NCI-H2196 treated with DMSO at 0.1 percent for 48 hours (cell line): Measurements from ENCODE around the gene ERICH4.

Experiments
- DNase-seq: peaks from one replicate; lab custom pipeline; 2025; ENCODE audit not compliant: unreplicated experiment; lab: John Stamatoyannopoulos, UW

The ERICH4 gene

DNA sequence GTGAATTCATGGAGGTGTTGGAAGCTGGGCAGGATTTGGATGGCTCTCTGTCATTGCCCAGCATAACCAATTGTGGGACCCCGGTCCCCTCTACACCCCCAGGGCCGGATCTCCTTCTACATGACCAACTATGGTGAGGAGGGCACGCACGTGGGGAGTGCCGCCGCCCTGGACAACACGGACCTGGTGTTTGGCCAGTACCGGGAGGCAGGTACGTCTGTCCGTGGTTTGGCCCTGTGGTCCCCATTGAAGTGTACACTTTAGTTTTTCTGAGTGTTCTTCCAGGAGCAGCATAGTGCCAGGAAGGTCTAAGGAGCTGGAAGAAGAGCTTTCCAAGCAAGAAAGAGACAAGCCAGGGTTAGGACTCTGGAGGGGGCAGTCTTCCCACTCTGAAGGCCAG lies 29.0 kb upstream of the ERICH4 start:
- DNase-seq = no peak

GRCh38 chr19:41414461-41414860 lies 28.5 kb upstream of the ERICH4 start:
- DNase-seq = no peak

DNA sequence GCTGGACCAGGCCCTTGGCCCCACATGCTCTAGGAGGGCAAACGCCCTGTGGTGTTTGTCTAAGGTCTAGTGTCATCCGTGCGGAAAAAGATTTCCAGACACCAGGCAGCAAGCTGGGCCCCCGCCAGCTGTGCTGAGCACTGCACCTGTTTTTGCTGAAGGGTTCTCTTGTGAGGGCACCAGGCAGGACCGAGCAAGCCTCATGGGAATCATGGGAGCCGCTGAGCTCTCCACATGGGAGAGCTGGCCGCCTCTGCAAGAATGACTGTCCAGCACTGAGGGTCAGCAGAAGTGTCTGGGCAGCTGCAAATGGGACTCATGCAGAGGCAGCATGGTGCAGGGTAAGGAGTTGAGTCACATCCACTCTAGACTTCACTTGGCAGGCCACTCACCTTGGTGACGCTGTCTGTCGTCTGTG lies 27.8 kb upstream of the ERICH4 start:
- peak; percentile 86 for DNase-seq

DNA sequence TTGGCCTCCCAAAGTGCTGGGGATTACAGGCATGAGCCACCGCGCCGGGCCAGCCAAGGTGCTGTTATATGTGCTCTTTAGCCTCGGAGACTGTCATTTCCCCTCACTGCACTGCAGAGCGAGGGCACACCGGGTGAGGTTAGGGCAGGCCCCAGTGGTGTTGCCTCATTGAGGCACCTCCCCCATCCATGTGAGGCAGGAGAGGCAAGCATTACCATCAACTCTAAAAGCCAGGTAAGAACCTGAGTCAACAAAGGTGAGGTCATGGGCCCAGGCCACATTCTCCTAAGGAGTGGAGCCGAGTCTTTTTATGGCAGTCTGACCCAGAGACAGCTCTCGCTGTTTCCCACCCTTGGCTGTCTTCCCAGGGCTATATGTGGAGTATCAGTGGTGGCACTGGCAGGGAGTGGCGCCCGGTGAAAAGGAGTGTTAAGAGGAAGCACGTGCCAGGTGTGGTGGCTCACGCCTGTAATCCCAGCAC lies 26.7 kb upstream of the ERICH4 start:
- DNase-seq = peak; percentile 81

DNA sequence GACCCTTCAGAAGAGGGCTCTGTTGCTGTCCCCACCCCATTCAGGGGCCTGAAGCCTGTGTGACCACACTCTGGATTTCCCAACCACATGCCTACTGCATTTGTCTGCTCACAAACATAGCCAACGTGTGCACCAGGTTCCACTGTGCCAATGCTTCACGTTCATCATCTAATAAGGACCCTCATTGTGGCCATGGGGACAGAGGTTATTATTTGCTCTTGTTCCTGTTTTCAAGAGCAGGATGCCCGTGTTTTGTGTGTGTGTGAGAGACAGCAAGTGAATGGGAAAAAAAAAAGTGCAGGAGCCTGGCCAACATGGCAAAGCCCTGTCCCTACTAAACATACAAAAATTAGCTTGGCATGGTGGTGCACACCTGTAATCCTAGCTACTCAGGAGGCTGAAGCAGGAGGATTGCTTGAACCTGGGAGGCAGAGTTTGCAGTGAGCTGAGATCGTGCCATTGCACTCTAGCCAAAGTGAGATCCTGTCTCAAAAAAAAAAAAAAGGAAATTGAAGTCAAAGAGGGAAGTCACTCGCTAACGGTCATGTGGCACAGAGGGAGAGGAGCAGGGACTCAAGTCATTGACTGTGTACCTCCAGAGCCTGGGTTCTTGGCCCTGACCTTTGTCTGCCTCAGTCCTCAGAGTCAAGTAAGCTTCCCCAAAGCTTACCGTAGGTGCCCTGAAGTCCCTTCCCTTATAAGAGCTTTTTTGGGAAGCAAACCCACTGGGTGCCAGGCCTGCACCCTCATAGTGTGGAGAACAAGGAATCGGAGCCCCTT lies 22.7 kb upstream of the ERICH4 start:
- DNase-seq = no peak

DNA sequence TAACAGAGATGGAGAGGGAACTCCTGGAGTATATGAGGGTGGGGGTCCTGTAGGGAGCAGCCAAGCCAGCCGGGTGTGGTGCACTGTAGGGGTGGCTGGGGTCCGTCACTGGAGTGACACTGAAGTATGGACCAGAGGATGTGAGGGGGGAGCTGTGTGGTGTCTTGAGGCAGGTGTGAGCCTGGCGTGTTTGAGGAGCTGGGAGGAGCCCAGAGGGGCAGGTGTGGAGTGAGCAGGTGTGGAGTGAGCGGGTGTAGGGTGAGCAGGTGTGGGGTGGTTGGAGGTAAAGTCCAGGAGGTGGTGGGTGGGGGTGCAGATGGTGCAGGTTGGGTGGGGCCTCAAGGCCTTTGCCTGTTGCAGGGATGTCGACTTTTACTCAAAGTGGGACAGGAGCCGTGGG lies 21.6 kb upstream of the ERICH4 start:
- DNase-seq = peak; percentile 46

- no peak for DNase-seq
These were observed 21.0 kb upstream of the ERICH4 start for GRCh38 chr19:41421973-41422372.

DNA sequence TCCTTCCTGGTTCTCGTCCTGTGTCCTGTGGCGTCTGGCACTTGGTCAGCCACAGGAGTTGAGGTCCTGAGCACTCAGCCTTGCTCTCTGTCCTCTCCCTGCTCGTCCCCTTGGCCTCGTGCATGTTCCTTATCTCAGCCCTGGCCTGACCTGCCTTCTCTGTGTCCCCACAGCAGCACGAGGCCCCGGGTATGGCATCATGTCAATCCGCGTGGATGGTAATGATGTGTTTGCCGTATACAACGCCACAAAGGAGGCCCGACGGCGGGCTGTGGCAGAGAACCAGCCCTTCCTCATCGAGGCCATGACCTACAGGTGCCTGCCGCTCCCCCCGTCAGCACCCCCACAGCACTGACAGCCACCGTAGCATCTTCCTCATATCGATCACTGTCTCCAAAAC lies 20.5 kb upstream of the ERICH4 start:
- DNase-seq = no peak

- no peak for DNase-seq
These were observed 20.0 kb upstream of the ERICH4 start for GRCh38 chr19:41422955-41423354.

DNA sequence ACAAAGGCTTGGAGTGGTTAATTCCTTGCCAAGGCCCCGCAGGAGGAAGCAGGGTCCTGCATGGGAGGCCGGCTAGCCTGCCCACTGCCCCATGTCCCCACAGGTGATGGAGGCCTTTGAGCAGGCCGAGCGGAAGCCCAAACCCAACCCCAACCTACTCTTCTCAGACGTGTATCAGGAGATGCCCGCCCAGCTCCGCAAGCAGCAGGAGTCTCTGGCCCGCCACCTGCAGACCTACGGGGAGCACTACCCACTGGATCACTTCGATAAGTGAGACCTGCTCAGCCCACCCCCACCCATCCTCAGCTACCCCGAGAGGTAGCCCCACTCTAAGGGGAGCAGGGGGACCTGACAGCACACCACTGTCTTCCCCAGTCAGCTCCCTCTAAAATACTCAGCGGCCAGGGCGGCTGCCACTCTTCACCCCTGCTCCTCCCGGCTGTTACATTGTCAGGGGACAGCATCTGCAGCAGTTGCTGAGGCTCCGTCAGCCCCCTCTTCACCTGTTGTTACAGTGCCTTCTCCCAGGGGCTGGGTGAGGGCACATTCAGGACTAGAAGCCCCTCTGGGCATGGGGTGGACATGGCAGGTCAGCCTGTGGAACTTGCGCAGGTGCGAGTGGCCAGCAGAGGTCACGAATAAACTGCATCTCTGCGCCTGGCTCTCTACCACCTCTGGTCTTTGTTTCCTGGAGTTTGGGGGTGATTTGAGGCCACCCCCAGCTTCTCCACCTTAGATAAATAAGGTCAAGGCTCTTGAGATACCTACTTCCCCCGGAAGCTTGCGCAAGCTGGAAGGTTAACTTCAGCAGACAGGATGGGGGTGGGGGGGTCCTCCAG lies 18.4 kb upstream of the ERICH4 start:
- DNase-seq = no peak

- no peak for DNase-seq
These were observed 17.5 kb upstream of the ERICH4 start for GRCh38 chr19:41425174-41426115.

DNA sequence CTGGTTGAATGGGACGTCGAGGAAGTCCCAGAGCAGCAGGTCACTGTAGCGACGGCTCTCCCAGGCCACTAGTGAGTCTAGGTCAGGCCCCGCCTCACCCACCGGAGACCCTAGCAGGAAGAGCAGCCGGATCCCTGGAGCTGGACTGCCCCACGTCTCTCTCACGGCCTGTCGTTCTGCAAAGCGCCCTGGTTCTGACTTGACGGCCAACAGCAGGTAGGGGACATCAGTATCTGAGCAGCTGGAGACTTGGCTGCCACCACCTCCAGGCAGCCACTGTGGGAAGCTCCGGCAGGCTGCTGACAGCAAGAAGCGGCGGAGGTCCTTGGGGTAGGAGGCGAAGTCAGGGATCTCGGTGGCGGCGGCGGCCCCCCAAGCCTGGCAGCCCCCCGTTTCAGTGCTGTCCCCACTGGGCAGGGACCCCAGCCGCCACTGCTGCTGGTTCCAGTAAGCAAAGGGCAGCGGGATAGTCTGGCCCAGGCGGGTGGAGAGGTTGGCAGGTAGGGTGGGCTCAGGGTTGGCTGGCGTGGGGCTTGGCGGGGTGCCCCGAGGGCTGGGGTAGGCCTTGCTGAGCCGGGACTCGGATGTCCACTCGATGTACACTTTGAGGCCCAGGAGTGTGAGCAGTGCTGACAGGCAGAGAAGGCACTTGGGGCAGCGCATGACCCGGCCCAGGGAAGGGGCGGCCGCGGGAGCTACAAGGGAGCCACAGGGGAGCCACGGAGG lies 16.7 kb upstream of the ERICH4 start:
- no peak for DNase-seq

DNA sequence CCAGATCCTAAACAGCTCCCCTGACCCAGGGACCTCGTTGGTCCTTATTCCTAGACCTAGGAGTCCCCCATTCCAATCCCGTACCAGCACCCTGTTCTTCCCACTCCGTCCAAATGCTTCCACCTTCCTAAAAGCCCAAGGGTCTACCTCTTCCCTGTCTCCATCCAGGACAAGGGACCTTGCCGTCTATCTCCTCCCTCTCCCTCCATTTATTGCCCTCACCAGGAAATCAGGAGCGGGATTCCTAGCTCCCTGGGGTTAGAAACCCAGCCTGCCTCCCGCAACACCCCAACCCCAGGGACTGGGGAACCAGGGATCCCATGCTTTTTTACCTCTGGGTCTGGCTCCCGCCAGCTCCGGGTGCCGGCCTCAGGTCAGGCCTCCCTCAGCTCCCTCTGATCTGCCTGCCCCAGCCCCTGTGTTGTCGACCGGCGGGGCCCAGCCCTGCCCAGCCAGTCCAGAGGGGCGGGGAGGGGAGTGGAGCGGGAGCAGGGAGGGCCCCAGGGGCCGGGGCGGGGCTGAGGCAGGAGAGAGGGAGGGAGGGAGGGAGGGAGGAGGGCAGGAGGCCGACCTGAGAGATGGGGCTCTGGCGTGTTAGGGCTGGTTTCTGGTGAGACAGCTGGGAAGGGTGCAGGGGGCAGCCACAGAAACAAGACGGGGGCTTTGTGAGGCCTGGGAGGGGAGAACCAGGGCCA lies 15.9 kb upstream of the ERICH4 start, which contains the start of gene B3GNT8:
TSS of gene B3GNT8 (minus strand) at position 423 of the 695 bp plus-strand sequence. CDS start 596 bp downstream, outside the sequence.
- DNase-seq = peak; percentile 75

GRCh38 chr19:41427647-41428480 lies 15.1 kb upstream of the ERICH4 start:
- DNase-seq = peak; percentile 40

DNA sequence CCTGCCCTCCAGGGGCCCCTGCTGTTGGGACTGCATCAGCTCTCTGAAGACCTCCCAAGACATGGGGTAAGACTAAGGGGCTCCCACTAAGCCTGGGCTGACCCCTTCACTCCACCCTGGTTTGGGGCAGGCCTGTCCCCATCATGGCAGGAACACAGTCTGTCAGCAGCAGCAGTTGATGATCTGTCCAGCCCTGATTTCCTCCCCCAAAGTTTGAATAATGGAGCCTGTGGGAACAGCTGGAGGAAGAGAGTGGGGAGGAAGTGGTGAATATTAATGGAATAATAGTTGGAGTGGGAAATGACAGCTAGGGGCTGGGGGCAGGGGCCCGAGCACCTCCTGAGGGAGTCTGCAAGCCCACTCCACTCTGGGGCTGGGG lies 14.5 kb upstream of the ERICH4 start:
- DNase-seq = no peak

GRCh38 chr19:41430922-41431321 lies 12.0 kb upstream of the ERICH4 start:
- no peak for DNase-seq

DNA sequence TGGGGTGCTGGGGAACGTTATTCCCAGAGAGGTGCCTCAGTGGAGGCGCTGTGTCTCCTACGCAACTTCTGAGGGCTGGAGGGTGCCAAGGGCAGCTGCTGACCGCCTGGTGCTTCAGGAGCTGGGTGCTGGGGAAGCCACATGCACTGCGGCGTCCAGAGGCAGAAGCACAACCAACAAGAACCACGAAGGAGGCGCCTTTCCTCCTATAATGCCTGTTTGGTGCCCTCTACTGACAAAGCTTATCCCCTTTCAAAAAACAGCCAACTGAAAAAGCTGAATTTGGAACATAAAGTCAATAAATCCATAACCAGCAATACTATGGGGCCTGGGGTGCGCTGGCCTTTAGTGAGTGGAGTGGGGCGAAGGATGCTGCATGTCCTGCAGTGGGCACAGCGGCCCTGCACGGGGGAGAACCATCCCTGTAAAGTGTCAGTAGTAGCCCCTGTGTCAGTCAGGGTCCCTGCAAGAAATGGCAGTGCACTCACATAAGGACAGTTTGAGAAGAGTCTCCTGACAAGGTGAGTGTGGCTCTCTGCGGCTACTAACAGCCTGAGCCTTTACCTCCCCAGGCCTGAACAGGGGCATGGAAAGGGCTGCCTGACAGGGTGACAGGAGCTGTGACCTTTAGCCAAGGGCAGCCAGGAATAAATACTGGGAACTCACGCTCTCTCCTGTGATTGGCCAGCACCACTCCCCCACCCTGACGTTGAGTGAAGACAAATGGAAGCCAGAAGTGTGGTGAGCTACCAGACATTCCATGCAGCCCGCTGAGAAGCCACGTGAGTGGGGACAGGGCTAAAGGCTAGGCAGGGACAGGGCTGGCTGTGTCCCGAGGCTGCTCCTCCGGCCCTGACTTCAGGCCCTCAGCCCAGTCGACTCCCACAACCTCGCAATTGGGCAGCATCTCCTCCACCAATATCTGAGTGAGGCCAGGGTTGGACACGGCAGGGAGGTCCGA lies 11.2 kb upstream of the ERICH4 start:
- DNase-seq = peak; percentile 48

DNA sequence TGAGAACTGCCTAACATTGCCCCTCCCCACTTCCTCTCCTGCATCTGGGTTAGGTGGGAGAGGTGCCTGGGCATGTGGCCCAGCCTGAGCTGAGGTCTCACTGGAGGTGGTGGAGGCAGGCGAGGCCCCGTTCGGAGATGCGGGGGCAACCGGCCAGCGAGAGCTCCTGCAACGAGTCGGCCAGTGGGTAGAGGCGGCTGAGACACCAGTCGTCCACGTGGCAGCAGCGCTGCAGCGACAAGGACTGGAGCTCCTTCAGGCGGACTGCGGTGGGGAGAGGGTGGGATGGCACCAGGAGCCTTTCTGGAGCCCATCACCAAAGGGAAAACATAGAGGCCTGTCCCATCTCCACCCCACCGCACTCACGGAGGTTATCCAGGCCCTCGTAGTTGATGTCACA lies 9.8 kb upstream of the ERICH4 start:
- DNase-seq = no peak
